ENCODE results near the gene NR2F1-AS1. TPM values are rescaled to one million over a fixed set of nuclear protein-coding genes. Genes with fewer than 3 reads are reported as not detected.

Gene NR2F1-AS1
- total and polyA plus RNA-seq, 2 of the 4 experiments (the other 2 are of a cell fraction) = 12.5 to 12.8 TPM

DNA sequence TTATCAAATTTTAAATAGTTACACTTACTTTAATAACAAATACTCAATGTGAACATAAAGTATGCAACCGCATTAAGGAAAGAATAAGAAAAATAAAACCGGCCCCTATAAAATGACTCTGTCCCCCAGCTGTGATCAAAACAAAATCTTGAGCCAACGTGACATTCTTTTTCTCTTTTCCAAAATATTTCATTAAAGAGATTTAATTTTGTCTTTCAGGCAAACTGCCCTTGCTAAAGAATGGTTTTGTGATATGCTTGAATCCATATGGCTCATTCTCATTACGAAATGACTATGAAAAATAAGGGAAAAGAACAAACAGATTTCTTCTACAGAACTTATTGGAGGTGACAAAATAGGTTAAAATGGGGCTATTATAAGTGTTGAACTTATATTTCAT lies 197.0 kb downstream of the NR2F1-AS1 start:
- H3K14ac ChIP-seq (replicated peaks; ENCODE audit: low read depth, low read length) = no peak overlapping the region
- intact Hi-C loops (cut with micrococcal nuclease) = no loop called here
- no peak overlapping the region for H3K4ac ChIP-seq (ENCODE audit: low read depth, low read length)
- no peak overlapping the region for H2BK120ac ChIP-seq (ENCODE audit: low read depth, low read length)
- TF ChIP-seq MXI1 (IDR thresholded peaks at IDR 0.05; ENCODE audit: borderline replicate concordance, low read depth, low read length) = no peak
- no peak for TF ChIP-seq FOS (IDR thresholded peaks at IDR 0.05; ENCODE audit: low read depth, low read length)
- TF ChIP-seq, protein P1, sequence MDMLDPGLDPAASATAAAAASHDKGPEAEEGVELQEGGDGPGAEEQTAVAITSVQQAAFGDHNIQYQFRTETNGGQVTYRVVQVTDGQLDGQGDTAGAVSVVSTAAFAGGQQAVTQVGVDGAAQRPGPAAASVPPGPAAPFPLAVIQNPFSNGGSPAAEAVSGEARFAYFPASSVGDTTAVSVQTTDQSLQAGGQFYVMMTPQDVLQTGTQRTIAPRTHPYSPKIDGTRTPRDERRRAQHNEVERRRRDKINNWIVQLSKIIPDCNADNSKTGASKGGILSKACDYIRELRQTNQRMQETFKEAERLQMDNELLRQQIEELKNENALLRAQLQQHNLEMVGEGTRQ (IDR thresholded peaks at IDR 0.05; ENCODE audit: low read depth, low read length) = no peak
- no peak overlapping the region for H3K4me3 ChIP-seq (ENCODE audit: insufficient read depth, low read depth, low read length)
- H3K23ac ChIP-seq (ENCODE audit: low read depth, low read length) = no peak overlapping the region
- H2AK5ac ChIP-seq (ENCODE audit: low read depth, low read length) = no peak overlapping the region
- ATAC-seq (ENCODE audit: low read depth) = no peak
- no peak overlapping the region for H3K4me2 ChIP-seq (ENCODE audit: low read depth, low read length)
- ChIA-PET POLR2A (ENCODE audit: unreplicated experiment) (no interaction called here), CTCF (no interaction called here)
- H3K27me3 ChIP-seq (ENCODE audit: control insufficient read depth, insufficient read depth, low read length) = no peaks in the 10 kb centered on the region
- H2BK20ac ChIP-seq (ENCODE audit: low read depth, low read length) = no peak overlapping the region
- no peaks in the 10 kb centered on the region for H3K4me1 ChIP-seq (ENCODE audit: control insufficient read depth, insufficient read depth, low read length)
- no peak for DNase-seq
- no peak overlapping the region for H3K27ac ChIP-seq (ENCODE audit: insufficient read depth, low read length)
- dilution Hi-C loops (cut with HindIII; ENCODE audit: low sequenced_read_pairs, unreplicated experiment) = no loop called here
- no peak overlapping the region for H2BK5ac ChIP-seq (ENCODE audit: low read depth, low read length, poor library complexity, severe bottlenecking)
- no peak overlapping the region for H4K91ac ChIP-seq (ENCODE audit: insufficient read depth, low read depth, low read length)
- no peak overlapping the region for H2AK9ac ChIP-seq (replicated peaks; ENCODE audit: low read depth, low read length, poor library complexity)
- in situ Hi-C loops (cut with MboI; ENCODE audit: low sequenced_read_pairs) = no loop called here
- no peak overlapping the region for H3K9ac ChIP-seq (ENCODE audit: low read depth, low read length)
- no peak overlapping the region for H2AFZ ChIP-seq (replicated peaks; ENCODE audit: low read length, poor library complexity)
- no peaks in the 10 kb centered on the region for H3K9me1 ChIP-seq (ENCODE audit: insufficient read depth, low read length)
- no peak overlapping the region for H3K18ac ChIP-seq (ENCODE audit: low read depth, low read length)
- no peaks in the 10 kb centered on the region for H4K20me1 ChIP-seq (ENCODE audit: insufficient read depth, low read length)
- H4K5ac ChIP-seq (ENCODE audit: low read depth, low read length) = no peak overlapping the region
- BruUV-seq (replicated peaks) = no TSS peak
- no peak overlapping the region for H3K56ac ChIP-seq (ENCODE audit: extremely low read depth, insufficient read depth, low read length)
- H4K8ac ChIP-seq (ENCODE audit: low read depth in 2 of 2, low read length in 2 of 2) = no peak overlapping the region
- H3K9me3 ChIP-seq (ENCODE audit: control insufficient read depth, insufficient read depth, low read length) = no peaks in the 10 kb centered on the region
- no peaks in the 10 kb centered on the region for H3K36me3 ChIP-seq (ENCODE audit: control insufficient read depth, insufficient read depth, low read length)
- H2BK15ac ChIP-seq (ENCODE audit: low read depth, low read length) = no peak overlapping the region
- no peaks in the 10 kb centered on the region for H3K79me1 ChIP-seq (ENCODE audit: low read depth in 1 of 2, low read length in 2 of 2)
- no CpG with 5 or more reads among the region's 4 CpGs for WGBS, 2 experiments (ENCODE audit: extremely low coverage in 2 of 2, insufficient read length in 1 of 2)

Measured in IMR-90 (cell line).